Panc1 (cell line): ENCODE results near the gene SEC22A. TPM values are rescaled to one million over a fixed set of nuclear protein-coding genes. Genes with fewer than 3 reads are reported as not detected.
A peak's percentile ranks its signal among the peaks of the same experiment; 100 is the strongest.

ENCODE experiments used
- ATAC-seq: fragments of 200-7000 bp; cut with Tn5 transposase; 2 replicates; pipeline ENCODE4 v1.9.1; 2020; ENCODE audit warnings: mild to moderate bottlenecking, moderate library complexity
- BruUV-seq: library from RNA; stranded (reverse); fragments of 400-500 nt; replicated peaks from 2 replicates; lab custom pipeline; 2021; lab: Mats Ljungman, UMichigan
- CTCF ChIA-PET: fragments of 300-600 bp; sonication (Branson Sonifier 250); formaldehyde crosslinking; loops from one replicate; lab custom pipeline; 2022; ENCODE audit warnings: antibody characterized with exemption; lab: Charles Lee
- POLR2A ChIA-PET: fragments of 300-600 bp; sonication (Branson Sonifier 250); formaldehyde crosslinking; loops from one replicate; lab custom pipeline; 2022; ENCODE audit warnings: antibody characterized with exemption; lab: Charles Lee
- DNase-seq: peaks from one replicate; pipeline ENCODE4 v3.0.0-alpha.2; 2010; ENCODE audit warnings: low read depth, low spot score
- H3K27ac ChIP-seq: 2 replicates; pipeline ENCODE4 v1.5.1; 2011; ENCODE audit warnings: mild to moderate bottlenecking, low read length, inconsistent platforms
- H3K27me3 ChIP-seq: fragments of 200-500 bp; sonication (Bioruptor generic); 2 replicates; pipeline ENCODE4 v1.6.0; 2014; ENCODE audit warnings: low read length, inconsistent platforms; ENCODE audit not compliant: control insufficient read depth, insufficient read depth
- H3K36me3 ChIP-seq: fragments of 200-500 bp; sonication (Bioruptor generic); 2 replicates; pipeline ENCODE4 v1.5.1; 2014; ENCODE audit warnings: inconsistent platforms, mild to moderate bottlenecking, low read length, moderate library complexity; ENCODE audit not compliant: control insufficient read depth, insufficient read depth
- H3K4me1 ChIP-seq: 2 replicates; pipeline ENCODE4 v1.5.1; 2011; ENCODE audit warnings: inconsistent platforms, mild to moderate bottlenecking, low read length, moderate library complexity; ENCODE audit not compliant: control insufficient read depth, insufficient read depth
- H3K4me3 ChIP-seq, 2 experiments: 2 replicates each; pipeline ENCODE4 v1.5.1; 2011 to 2012; ENCODE audit warnings: low read depth in 2 of 2, low read length in 2 of 2, mild to moderate bottlenecking in 2 of 2, inconsistent platforms in 1 of 2, moderate library complexity in 1 of 2
- H3K9me3 ChIP-seq: fragments of 200-500 bp; sonication (Bioruptor generic); 2 replicates; pipeline ENCODE4 v1.5.1; 2014; ENCODE audit warnings: low read depth, mild to moderate bottlenecking, inconsistent platforms, low read length, moderate library complexity; ENCODE audit not compliant: control insufficient read depth, insufficient read depth
- POLR2AphosphoS5 ChIP-seq: IDR thresholded peaks from 2 replicates; pipeline ENCODE4 v1.6.1; 2012; ENCODE audit warnings: mild to moderate bottlenecking, low read depth, low read length, moderate library complexity
- SIN3A ChIP-seq: IDR thresholded peaks from 2 replicates; pipeline ENCODE4 v1.6.1; 2012; ENCODE audit warnings: low read depth, mild to moderate bottlenecking, low read length, moderate library complexity, borderline replicate concordance; ENCODE audit not compliant: insufficient read depth
- TCF7L2 ChIP-seq: IDR thresholded peaks from 2 replicates; pipeline ENCODE4 v1.6.1; 2011; ENCODE audit warnings: mild to moderate bottlenecking, low read depth, low read length, inconsistent platforms
- in situ Hi-C: cut with HindIII; loops from 2 replicates; pipeline ENCODE4 v1.10.0; 2016; ENCODE audit warnings: low sequenced_read_pairs, low pct_unique_long_range_greater_than_20kb
- intact Hi-C: fragments of 100-400 bp; cut with micrococcal nuclease; formaldehyde crosslinking; loops from one replicate; pipeline ENCODE4 v1.10.0; 2022; ENCODE audit not compliant: unreplicated experiment
- total RNA-seq: library from RNA; stranded (reverse); gene quantifications from one replicate; pipeline ENCODE4 v1.2.1, GENCODE V29; 2021; ENCODE audit not compliant: unreplicated experiment
- TF ChIP-seq, protein P1 (sequence below), 2 experiments: IDR thresholded peaks; 2 replicates each; pipeline ENCODE4 v1.6.1; 2011 to 2012; ENCODE audit warnings: low read depth in 2 of 2, control low read depth in 1 of 2, low read length in 1 of 2, mild to moderate bottlenecking in 1 of 2, moderate library complexity in 1 of 2; ENCODE audit not compliant: insufficient read depth in 1 of 2
- TF ChIP-seq, protein P2 (sequence below): fragments of 450-650 bp; IDR thresholded peaks from 2 replicates; pipeline ENCODE4 v1.5.1; 2017; ENCODE audit warnings: mild to moderate bottlenecking

Gene SEC22A
- total RNA-seq, 1 experiment from 2014 or later = 22.7 TPM

DNA sequence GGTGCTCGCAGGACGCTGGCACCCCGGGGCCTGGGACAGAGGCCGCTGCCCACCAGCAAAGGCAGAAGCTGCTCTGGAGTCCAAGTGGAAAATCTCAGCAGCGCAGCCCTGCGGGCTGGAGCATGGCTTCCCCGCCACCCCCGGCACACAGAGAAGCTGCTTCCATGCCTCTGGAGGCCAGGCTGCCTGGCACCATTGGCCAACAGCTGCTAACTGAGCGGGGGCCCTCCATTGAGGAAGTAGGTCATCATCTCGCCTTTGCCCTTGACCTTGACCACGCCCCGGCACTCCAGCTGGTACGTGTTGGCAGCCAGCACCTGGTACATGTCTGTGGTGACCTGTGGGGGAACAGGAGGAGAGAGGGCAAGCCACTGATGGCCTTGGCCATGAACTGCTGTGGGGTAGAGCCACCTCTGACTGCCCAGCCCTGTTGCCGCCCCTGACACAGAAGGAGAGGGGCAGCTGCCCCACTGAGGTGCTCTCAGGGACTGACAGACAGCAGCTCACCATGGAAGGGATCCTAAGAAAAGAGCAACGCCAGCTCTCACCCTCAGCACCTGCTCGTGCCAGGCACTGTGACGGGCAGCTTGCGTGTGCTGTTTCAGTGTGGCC is 82.8 kb downstream of the SEC22A start:
- TF ChIP-seq POLR2AphosphoS5 (no peak), TCF7L2 (no peak), SIN3A (no peak)
- TF ChIP-seq, protein P1, sequence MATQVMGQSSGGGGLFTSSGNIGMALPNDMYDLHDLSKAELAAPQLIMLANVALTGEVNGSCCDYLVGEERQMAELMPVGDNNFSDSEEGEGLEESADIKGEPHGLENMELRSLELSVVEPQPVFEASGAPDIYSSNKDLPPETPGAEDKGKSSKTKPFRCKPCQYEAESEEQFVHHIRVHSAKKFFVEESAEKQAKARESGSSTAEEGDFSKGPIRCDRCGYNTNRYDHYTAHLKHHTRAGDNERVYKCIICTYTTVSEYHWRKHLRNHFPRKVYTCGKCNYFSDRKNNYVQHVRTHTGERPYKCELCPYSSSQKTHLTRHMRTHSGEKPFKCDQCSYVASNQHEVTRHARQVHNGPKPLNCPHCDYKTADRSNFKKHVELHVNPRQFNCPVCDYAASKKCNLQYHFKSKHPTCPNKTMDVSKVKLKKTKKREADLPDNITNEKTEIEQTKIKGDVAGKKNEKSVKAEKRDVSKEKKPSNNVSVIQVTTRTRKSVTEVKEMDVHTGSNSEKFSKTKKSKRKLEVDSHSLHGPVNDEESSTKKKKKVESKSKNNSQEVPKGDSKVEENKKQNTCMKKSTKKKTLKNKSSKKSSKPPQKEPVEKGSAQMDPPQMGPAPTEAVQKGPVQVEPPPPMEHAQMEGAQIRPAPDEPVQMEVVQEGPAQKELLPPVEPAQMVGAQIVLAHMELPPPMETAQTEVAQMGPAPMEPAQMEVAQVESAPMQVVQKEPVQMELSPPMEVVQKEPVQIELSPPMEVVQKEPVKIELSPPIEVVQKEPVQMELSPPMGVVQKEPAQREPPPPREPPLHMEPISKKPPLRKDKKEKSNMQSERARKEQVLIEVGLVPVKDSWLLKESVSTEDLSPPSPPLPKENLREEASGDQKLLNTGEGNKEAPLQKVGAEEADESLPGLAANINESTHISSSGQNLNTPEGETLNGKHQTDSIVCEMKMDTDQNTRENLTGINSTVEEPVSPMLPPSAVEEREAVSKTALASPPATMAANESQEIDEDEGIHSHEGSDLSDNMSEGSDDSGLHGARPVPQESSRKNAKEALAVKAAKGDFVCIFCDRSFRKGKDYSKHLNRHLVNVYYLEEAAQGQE (IDR thresholded peaks at IDR 0.05; ENCODE audit: insufficient read depth in 1 of 2, low read depth in 2 of 2, low read length in 1 of 2) = no peak
- TF ChIP-seq, protein P2, sequence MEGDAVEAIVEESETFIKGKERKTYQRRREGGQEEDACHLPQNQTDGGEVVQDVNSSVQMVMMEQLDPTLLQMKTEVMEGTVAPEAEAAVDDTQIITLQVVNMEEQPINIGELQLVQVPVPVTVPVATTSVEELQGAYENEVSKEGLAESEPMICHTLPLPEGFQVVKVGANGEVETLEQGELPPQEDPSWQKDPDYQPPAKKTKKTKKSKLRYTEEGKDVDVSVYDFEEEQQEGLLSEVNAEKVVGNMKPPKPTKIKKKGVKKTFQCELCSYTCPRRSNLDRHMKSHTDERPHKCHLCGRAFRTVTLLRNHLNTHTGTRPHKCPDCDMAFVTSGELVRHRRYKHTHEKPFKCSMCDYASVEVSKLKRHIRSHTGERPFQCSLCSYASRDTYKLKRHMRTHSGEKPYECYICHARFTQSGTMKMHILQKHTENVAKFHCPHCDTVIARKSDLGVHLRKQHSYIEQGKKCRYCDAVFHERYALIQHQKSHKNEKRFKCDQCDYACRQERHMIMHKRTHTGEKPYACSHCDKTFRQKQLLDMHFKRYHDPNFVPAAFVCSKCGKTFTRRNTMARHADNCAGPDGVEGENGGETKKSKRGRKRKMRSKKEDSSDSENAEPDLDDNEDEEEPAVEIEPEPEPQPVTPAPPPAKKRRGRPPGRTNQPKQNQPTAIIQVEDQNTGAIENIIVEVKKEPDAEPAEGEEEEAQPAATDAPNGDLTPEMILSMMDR = no peak
- DNase-seq (no peak), ATAC-seq (0 out of 2 replicates have a peak, but pooled peaks have one; percentile 4)
- Histone ChIP-seq H3K9me3 (no peaks in the 10 kb centered on the region), H3K27ac (no peak overlapping the region), H3K27me3 (no peaks in the 10 kb centered on the region; the same call in none of the 2 replicates), H3K4me1 (no peaks in the 10 kb centered on the region), H3K36me3 (no peaks in the 10 kb centered on the region), H3K4me3 (no peak overlapping the region)
- intact Hi-C loops (no loop called here), in situ Hi-C loops (no loop called here)
- no TSS peak for BruUV-seq
- ChIA-PET CTCF (no interaction called here), POLR2A (no interaction called here)

DNA sequence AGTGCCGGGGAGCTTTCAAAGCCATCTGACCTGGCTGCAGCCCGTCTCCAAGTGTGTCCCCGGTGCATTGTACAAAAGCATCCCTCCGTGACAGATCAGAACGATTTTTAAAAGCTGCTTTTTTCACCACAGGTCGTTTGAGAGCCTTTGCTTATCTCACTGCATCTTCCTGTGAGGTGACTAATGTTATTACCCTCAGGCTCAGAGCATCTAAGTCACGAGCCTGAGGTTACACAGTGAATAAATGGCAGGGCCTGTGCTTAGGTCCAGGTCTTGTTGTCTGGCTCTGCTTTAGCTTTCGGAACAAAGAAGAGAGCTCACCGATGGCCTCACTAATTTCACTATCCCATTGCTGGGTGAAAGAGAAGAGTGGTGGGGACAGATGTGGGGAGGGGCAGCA is 83.3 kb downstream of the SEC22A start:
- no peak overlapping the region for H3K4me3 ChIP-seq
- H3K4me1 ChIP-seq = no peaks in the 10 kb centered on the region
- no peaks in the 10 kb centered on the region for H3K9me3 ChIP-seq
- in situ Hi-C loops = no loop called here
- intact Hi-C loops = no loop called here
- ChIA-PET CTCF (interaction anchor here (0.6 kb wide), 1 partner anchor 349 kb away, joined by 4 read pairs; no protein-coding TSS in a partner anchor), POLR2A (no interaction called here)
- TF ChIP-seq SIN3A (no peak), POLR2AphosphoS5 (no peak), TCF7L2 (no peak)
- TF ChIP-seq, protein P2 = no peak
- TF ChIP-seq, protein P1 (IDR thresholded peaks at IDR 0.05; ENCODE audit: insufficient read depth in 1 of 2, low read depth in 2 of 2, low read length in 1 of 2) = no peak
- no peaks in the 10 kb centered on the region for H3K36me3 ChIP-seq
- ATAC-seq = peak; percentile 54
- no peaks in the 10 kb centered on the region; the same call in none of the 2 replicates for H3K27me3 ChIP-seq
- BruUV-seq = no TSS peak
- DNase-seq = no peak
- H3K27ac ChIP-seq = no peak overlapping the region
